ENCODE measurements around the gene ENPP1.

DNA sequence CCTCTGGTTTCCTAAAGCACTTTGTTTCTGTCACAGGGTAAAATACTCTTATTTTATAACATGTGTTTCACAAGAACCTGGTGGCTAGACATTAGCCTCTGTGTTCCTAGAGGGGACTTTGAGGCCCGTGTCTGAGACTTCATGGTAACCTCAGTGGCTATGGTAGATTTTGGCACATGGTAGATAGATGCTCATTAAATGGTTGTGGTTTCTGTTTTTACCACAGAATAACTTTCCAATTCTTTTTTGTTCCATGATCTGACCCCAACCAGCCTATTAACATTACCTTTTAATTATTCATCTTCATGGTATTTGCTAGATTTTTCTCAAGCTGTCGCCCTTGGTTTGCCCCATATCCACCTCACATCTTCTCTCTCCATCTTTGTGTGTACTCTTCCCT lies 109.0 kb downstream of the ENPP1 start:
- TF ChIP-seq, protein P1, sequence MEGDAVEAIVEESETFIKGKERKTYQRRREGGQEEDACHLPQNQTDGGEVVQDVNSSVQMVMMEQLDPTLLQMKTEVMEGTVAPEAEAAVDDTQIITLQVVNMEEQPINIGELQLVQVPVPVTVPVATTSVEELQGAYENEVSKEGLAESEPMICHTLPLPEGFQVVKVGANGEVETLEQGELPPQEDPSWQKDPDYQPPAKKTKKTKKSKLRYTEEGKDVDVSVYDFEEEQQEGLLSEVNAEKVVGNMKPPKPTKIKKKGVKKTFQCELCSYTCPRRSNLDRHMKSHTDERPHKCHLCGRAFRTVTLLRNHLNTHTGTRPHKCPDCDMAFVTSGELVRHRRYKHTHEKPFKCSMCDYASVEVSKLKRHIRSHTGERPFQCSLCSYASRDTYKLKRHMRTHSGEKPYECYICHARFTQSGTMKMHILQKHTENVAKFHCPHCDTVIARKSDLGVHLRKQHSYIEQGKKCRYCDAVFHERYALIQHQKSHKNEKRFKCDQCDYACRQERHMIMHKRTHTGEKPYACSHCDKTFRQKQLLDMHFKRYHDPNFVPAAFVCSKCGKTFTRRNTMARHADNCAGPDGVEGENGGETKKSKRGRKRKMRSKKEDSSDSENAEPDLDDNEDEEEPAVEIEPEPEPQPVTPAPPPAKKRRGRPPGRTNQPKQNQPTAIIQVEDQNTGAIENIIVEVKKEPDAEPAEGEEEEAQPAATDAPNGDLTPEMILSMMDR (conservative IDR thresholded peaks at IDR 0.05) = no peak
- TF ChIP-seq ZFX (IDR thresholded peaks at IDR 0.05) = no peak
